Measurements from ENCODE around the gene SLC25A13.

Gene SLC25A13

DNA sequence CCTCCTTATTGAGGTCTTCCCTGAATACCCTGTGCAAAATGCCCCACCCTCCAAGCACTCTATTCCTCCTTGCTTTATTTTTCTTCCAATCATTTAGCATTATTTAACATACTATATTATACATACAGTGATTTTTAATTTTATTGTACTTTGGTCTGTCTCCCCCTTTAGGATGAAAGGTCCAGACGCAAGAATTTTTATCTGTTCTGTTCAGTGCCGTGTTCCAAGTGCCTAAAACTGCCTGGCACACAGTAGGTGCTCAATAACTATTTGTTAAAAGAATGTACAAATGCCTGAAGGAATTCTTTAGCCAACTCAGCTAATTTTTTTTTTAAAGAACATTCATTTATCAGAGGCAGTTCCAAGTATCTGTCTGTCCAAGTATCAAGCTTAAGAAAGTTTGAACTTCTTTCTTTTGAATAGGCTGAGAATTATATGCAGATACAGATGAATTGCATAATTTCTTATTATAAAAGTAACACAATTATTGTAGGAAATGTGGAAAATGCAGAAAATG is 34.1 kb upstream of the SLC25A13 start:
- TF ChIP-seq SNAI2 (CRISPR knock-in tag; IDR thresholded peaks at IDR 0.05) = no peak
- no peak for TF ChIP-seq ISL1 (CRISPR knock-in tag; IDR thresholded peaks at IDR 0.05)
- no peak for TF ChIP-seq BACH2 (CRISPR knock-in tag; IDR thresholded peaks at IDR 0.05; ENCODE audit: borderline replicate concordance)
- TF ChIP-seq GLIS3 (CRISPR knock-in tag; IDR thresholded peaks at IDR 0.05) = no peak
- no peak for TF ChIP-seq TCF4 (CRISPR knock-in tag; IDR thresholded peaks at IDR 0.05; ENCODE audit: borderline replicate concordance)
- TF ChIP-seq, protein P1, sequence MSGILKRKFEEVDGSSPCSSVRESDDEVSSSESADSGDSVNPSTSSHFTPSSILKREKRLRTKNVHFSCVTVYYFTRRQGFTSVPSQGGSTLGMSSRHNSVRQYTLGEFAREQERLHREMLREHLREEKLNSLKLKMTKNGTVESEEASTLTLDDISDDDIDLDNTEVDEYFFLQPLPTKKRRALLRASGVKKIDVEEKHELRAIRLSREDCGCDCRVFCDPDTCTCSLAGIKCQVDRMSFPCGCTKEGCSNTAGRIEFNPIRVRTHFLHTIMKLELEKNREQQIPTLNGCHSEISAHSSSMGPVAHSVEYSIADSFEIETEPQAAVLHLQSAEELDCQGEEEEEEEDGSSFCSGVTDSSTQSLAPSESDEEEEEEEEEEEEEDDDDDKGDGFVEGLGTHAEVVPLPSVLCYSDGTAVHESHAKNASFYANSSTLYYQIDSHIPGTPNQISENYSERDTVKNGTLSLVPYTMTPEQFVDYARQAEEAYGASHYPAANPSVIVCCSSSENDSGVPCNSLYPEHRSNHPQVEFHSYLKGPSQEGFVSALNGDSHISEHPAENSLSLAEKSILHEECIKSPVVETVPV (CRISPR knock-in tag; IDR thresholded peaks at IDR 0.05) = no peak
- no peak for TF ChIP-seq ZNF70 (CRISPR knock-in tag; IDR thresholded peaks at IDR 0.05)
- no peak for TF ChIP-seq ZFP30 (CRISPR knock-in tag; IDR thresholded peaks at IDR 0.05)
- no peak for TF ChIP-seq ESRRG (CRISPR knock-in tag; IDR thresholded peaks at IDR 0.05)
- TF ChIP-seq, protein P2, sequence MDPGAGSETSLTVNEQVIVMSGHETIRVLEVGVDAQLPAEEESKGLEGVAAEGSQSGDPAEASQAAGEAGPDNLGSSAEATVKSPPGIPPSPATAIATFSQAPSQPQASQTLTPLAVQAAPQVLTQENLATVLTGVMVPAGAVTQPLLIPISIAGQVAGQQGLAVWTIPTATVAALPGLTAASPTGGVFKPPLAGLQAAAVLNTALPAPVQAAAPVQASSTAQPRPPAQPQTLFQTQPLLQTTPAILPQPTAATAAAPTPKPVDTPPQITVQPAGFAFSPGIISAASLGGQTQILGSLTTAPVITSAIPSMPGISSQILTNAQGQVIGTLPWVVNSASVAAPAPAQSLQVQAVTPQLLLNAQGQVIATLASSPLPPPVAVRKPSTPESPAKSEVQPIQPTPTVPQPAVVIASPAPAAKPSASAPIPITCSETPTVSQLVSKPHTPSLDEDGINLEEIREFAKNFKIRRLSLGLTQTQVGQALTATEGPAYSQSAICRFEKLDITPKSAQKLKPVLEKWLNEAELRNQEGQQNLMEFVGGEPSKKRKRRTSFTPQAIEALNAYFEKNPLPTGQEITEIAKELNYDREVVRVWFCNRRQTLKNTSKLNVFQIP (CRISPR knock-in tag; IDR thresholded peaks at IDR 0.05; ENCODE audit: borderline replicate concordance, low read depth) = no peak
- TF ChIP-seq TOX (CRISPR knock-in tag; IDR thresholded peaks at IDR 0.05; ENCODE audit: borderline replicate concordance) = no peak
- TF ChIP-seq ZFP3 (CRISPR knock-in tag; IDR thresholded peaks at IDR 0.05) = no peak
- TF ChIP-seq, protein P3, sequence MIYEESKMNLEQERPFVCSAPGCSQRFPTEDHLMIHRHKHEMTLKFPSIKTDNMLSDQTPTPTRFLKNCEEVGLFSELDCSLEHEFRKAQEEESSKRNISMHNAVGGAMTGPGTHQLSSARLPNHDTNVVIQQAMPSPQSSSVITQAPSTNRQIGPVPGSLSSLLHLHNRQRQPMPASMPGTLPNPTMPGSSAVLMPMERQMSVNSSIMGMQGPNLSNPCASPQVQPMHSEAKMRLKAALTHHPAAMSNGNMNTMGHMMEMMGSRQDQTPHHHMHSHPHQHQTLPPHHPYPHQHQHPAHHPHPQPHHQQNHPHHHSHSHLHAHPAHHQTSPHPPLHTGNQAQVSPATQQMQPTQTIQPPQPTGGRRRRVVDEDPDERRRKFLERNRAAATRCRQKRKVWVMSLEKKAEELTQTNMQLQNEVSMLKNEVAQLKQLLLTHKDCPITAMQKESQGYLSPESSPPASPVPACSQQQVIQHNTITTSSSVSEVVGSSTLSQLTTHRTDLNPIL (CRISPR knock-in tag; IDR thresholded peaks at IDR 0.05; ENCODE audit: low read depth) = no peak
- no peak for TF ChIP-seq PPARA (CRISPR knock-in tag; IDR thresholded peaks at IDR 0.05; ENCODE audit: borderline replicate concordance)
- TF ChIP-seq, protein P4, sequence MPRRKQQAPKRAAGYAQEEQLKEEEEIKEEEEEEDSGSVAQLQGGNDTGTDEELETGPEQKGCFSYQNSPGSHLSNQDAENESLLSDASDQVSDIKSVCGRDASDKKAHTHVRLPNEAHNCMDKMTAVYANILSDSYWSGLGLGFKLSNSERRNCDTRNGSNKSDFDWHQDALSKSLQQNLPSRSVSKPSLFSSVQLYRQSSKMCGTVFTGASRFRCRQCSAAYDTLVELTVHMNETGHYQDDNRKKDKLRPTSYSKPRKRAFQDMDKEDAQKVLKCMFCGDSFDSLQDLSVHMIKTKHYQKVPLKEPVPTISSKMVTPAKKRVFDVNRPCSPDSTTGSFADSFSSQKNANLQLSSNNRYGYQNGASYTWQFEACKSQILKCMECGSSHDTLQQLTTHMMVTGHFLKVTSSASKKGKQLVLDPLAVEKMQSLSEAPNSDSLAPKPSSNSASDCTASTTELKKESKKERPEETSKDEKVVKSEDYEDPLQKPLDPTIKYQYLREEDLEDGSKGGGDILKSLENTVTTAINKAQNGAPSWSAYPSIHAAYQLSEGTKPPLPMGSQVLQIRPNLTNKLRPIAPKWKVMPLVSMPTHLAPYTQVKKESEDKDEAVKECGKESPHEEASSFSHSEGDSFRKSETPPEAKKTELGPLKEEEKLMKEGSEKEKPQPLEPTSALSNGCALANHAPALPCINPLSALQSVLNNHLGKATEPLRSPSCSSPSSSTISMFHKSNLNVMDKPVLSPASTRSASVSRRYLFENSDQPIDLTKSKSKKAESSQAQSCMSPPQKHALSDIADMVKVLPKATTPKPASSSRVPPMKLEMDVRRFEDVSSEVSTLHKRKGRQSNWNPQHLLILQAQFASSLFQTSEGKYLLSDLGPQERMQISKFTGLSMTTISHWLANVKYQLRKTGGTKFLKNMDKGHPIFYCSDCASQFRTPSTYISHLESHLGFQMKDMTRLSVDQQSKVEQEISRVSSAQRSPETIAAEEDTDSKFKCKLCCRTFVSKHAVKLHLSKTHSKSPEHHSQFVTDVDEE (CRISPR knock-in tag; IDR thresholded peaks at IDR 0.05) = no peak
- TF ChIP-seq CSDC2 (CRISPR knock-in tag; IDR thresholded peaks at IDR 0.05) = no peak
- TF ChIP-seq ARNTL (CRISPR knock-in tag; IDR thresholded peaks at IDR 0.05; ENCODE audit: borderline replicate concordance, low read depth) = no peak
- TF ChIP-seq OSR1 (CRISPR knock-in tag; IDR thresholded peaks at IDR 0.05) = no peak
- ATAC-seq = no peak

DNA sequence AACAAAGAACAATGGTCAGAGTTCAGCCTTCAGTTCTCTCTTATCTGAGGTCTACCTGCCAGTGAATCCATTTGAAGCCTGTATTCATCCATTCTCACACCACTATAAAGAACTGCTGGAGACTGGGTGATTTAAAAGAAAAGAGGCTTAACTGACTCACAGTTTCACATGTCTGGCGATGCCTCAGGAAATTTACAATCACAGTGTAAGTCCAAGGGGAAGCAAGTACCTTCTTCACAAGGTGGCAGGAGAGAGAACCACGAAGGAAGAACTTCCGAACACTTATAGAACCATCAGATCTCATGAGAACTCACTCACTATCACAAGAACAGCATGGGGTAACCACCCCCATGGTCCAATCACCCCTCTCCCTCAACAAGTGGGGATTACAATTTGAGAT is 33.0 kb upstream of the SLC25A13 start:
- TF ChIP-seq BACH2 (CRISPR knock-in tag; IDR thresholded peaks at IDR 0.05; ENCODE audit: borderline replicate concordance) (no peak), PPARA (CRISPR knock-in tag; IDR thresholded peaks at IDR 0.05; ENCODE audit: borderline replicate concordance) (no peak), ZFP3 (CRISPR knock-in tag; IDR thresholded peaks at IDR 0.05) (no peak), ZNF565 (CRISPR knock-in tag; conservative IDR thresholded peaks at IDR 0.05; ENCODE audit: low read depth) (no peak), CSDC2 (CRISPR knock-in tag; IDR thresholded peaks at IDR 0.05) (no peak), TOX (CRISPR knock-in tag; IDR thresholded peaks at IDR 0.05; ENCODE audit: borderline replicate concordance) (no peak), ZNF8 (CRISPR knock-in tag; IDR thresholded peaks at IDR 0.05) (no peak), ARNTL (CRISPR knock-in tag; IDR thresholded peaks at IDR 0.05; ENCODE audit: borderline replicate concordance, low read depth) (no peak), RARB (CRISPR knock-in tag; IDR thresholded peaks at IDR 0.05) (no peak)
- TF ChIP-seq, protein P3 (CRISPR knock-in tag; IDR thresholded peaks at IDR 0.05; ENCODE audit: low read depth) = no peak
- TF ChIP-seq, protein P2 (CRISPR knock-in tag; IDR thresholded peaks at IDR 0.05; ENCODE audit: borderline replicate concordance, low read depth) = no peak
- ATAC-seq = no peak

All from SK-N-SH treated with all-trans-retinoic acid at 6 μM for 48 hours (cell line).